Endometrium (tissue), 2 donors: ENCODE measurements around the gene HDHD5.

Source experiments
- FAIRE-seq: peaks from 2 replicates; lab custom pipeline; 2012; peaks lifted over from hg19 to GRCh38; lab: Jason Lieb, UNC
- donor health status: control.
- donor health status: control.

The HDHD5 gene

DNA sequence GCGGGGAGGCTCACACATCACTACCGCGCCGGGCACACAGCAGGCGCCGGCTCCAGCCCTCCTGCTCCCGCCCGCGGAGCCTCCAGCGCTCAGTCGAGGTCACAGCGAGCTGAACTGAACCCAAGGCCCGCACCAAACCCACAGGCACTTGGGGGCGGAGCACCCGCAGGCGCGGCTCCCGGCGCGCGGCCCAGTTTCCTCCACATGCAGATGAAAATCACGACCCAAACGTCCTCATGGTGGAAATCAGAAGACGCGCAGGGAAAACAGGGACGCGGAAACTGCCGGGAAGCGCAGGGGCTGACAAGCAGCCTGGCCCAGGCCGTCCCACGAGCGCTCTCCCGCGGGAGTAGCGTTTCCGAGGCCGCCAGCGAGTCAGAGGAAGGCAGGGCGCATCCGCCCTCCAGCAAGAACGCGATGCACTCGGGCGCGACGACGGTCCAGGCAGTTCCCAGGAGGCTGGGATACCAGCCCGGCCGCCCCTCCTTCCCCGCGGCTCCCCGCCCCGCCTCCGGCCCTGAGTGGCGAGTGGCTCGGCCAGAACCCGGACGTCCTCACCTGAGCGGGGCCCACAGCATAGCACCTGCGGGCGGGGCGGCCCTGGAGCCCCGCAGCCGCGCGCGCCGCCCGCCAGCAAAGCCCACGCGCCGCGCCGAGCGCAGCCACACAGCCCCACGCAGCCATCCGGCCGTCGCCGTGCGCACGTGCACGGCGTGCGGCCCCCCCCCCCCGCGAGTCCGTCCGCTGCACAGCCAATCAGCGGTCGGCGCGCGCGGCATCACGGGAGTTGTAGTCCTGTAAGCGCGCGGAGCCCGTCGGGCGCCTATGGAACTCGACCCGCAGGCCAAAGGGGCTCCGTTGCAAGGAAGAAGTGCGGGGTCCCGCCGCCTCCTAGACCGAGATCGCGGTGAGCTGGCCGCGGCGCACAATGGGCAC, at the start of gene HDHD5:
TSS of gene HDHD5 (minus strand) at position 710 of the 936 bp plus-strand sequence. CDS start at position 684, 26 bp downstream.
- no peak for FAIRE-seq

GRCh38 chr22:17205432-17205831, 46.4 kb upstream of the HDHD5 start:
- FAIRE-seq: no peak

DNA sequence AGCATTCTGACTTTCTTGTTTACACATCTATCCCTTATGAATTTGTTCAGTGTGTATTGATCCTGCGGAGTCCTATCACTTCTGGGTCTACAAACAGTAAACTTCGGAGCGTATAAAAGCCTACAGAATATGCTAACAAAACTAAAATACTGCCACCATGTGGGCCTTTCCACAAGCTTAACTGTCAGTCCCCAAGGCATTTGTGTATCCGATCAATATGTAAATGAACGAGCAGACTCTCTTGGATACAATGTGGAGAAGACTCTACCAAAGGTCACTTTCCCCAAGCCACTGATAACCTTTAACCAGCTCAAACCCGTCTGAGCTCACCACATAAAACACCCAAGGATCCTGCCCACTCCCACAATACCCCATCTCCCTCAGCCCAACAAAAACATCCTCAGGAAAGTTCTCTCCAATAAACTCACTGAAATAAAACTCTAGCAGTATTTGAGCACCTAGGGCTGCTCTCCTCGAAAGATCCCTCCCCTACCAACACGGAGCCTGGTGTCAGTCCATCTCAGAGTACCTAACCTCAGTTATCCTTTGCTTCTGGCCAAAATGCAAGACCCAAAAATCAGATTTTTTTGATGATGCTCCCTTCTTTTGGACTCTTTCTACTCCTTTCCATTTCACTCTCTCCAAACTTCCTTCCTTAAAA, 42.3 kb upstream of the HDHD5 start:
- no peak for FAIRE-seq

DNA sequence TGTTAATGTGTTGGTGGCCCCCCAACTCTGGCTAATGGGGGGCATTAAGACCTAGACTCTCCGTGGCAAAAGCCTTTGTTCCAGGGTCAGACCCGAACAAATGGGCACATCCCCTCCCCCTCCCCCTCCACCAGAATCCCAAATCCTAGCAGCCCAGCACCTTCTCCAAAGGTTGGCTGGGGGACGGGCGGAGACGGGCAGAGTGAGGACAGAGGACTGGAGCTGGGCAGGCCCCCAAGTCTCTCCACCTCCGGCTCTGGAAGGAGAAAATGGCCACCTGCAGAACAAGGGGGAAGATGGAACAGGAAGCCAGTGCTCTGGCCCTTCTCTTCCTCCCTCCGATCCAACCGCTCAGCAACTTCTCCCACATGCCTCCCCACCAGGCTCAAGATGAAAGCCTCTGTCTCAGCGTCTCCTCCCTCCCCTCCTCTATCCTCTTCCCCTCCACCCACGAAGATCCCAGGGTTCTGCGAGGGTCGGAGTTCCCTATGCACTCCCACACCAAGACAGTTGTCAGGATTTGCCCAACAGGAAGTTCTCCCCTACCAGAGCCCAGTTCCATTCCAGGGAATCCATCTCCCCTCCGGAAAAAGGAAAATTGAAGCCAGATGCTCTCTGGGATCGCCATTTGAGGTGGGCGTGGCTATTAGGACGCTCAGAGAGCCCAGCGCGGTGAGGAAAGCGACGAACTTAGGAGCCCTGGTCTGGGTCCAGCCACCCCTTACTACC, 40.1 kb upstream of the HDHD5 start:
- FAIRE-seq: peak; percentile 82

DNA sequence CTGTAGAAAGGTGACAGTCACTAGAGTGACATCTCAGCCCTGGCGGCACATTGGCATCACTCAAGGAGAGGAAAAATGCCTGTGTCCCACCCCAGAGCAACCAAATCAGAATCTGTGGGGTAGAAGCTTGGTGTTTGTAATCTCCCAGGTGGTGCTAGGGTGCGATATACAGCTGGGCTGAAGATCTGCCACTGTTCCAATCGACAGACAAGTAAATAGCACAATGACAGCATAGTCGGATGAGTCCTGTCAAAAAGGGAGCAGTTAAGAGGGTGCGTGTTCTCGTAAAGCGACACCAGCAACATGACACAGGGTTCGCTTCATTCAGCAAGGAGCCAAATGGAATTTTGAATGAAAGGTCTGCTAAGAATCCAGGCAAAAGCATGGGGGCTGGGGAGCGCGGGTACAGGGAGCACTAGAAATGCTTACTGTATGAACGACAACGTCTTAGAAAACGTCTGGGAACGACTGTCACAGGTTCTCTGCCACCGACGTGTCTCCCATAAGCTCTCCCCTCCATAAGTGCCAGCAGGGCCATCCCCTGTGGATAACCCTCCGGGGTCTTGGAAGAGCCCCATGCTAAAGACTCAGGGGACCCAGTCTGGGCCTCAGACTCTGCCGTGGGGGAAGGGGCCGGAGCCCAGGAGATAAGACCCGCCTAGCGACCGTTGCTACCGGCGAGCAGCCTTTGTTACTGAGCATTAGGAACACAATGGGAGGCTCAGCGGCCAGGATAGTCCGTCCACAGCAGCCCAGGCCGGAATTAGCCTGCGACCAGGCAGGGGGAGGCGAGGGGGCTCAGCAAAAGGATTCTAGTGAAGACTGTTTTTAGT, 39.3 kb upstream of the HDHD5 start:
- no peak for FAIRE-seq

DNA sequence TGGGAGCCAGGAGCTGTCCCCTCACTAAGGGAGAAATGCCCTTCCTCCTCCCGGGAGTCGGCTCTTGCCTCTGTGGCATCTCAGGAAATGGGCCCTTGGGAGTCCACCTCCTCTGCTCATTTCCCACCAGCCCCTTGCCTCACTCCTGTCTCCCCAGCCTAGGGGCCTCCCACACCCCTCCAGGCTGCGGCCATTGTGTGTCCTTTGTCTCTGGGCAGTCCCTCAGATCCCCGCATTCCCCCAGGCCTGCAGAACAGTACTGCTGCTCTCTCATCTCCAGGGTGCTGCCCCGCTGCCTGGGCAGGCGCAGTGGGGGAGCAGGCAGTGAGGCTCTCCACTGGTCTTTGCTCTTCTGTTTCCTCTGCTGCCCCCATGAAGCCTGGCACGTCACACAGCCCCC, 35.1 kb upstream of the HDHD5 start:
- no peak for FAIRE-seq

DNA sequence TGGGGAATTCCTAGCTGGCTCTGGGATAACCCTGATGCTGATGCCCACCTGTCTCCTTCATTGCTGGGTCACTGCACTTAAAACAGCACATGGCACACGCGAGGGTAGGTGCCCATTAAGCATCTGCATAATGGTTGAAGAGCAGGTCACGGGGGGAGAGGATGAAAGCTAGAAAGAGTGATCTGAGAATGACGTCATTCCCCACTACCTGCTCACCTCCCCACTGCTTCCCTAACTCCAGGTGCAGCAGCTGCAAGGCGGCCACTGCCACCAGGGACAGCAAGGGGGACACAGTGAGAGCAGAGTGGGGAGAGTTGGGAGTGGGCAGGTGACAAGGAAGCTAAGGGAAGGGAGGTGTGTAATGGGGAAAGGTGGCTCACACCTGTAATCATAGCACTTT, 33.1 kb upstream of the HDHD5 start:
- no peak for FAIRE-seq

- FAIRE-seq: no peak
Measured at GRCh38 chr22:17191163-17191784, 32.2 kb upstream of the HDHD5 start.

DNA sequence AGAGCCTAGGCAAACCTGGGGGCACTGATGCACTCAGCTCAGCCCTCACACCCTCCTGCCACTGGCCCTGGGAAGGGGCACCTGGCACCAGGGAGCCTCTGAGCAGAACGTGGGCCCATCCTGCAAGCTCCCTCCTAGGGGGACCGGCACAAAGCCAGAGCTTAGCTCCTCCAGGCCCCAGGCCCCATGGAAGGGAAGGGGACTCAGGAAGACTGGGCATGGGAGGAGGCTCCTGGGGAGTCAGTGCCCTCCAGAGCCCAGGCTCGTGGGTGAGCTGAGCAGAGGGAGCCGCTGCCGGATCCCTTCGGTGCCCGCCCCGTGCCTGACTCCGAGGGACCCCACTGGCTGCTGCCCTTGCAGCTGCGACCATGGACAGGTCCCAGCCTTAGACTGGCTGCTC, 31.6 kb upstream of the HDHD5 start:
- no peak for FAIRE-seq

DNA sequence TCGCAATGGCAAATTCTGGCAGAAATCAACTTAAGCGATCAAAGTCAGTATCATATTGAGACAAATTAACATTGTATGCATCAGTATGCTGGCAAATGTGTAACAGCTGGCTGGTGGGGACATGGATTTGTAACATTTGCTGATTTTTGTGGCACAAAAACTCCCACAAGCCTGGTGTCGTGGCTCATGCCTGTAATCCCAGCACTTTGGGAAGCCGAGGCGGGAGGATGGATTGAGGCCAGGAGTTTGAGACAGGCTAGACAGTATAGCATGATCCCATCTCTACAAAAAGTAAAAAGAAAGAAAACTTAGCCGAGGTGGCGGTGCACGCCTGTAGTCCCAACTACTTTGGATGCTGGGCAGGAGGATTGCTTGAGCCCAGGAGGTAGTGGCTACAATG, 17.6 kb upstream of the HDHD5 start:
- FAIRE-seq: no peak

DNA sequence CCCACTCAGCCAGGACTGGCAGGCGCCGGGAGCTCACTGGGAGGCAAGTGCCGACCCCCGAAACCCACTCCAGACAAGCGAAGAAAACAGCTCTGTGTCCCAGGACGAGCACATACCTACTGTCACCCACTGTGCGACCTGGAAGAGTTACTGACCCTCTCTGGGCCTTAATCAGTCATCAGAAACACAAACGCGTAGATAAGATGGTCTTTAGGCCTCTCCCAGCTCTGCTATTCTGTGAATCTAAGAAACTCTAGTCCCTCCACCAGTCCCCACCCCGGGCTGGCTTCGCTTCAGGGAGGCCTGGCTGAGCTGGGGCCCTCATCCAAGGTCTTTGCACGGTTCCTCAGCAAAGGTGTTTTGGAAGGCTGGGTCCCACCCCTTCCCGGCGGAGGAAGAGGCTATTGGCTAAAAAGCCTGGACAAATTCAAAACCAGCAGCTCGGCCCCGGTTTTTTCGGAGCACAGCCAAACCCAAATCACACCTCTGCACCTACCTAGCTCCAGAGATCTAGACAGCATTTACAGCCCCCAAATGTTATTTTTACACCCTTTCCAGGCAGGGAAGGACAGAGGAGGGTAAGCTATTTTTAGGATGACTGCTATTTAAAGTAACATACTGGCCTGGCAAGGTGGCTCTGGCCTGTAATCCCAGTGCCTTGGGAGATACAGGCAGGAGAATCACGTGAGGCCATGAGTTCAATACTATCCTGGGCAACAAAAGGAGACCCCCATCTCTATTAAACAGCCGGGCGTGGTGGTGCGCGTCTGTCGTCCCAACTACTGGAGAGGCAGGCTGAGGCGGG, 13.2 kb upstream of the HDHD5 start:
- no peak for FAIRE-seq

- no peak for FAIRE-seq
Measured at GRCh38 chr22:17171153-17172028, 12.3 kb upstream of the HDHD5 start.

DNA sequence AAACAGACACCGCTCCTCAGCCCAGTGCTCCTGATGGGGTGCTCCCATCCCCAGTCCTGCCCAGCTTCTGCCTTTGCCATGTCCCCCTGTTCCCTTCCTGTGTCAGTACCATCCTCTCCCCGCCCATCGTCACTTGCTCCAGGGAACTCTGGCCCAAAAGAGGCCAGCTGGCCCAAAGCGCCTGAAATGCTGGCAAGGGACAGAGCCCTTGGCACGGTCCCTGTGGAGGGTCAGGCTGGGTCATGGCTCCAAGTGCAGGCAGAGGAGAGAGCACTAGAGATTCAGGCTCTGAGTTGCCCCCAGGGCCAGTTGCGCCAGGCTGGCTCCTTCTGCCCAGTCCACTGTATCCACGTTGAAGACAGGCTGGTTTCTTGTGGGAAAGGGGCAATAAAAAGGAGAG, 8.4 kb upstream of the HDHD5 start:
- FAIRE-seq: no peak

DNA sequence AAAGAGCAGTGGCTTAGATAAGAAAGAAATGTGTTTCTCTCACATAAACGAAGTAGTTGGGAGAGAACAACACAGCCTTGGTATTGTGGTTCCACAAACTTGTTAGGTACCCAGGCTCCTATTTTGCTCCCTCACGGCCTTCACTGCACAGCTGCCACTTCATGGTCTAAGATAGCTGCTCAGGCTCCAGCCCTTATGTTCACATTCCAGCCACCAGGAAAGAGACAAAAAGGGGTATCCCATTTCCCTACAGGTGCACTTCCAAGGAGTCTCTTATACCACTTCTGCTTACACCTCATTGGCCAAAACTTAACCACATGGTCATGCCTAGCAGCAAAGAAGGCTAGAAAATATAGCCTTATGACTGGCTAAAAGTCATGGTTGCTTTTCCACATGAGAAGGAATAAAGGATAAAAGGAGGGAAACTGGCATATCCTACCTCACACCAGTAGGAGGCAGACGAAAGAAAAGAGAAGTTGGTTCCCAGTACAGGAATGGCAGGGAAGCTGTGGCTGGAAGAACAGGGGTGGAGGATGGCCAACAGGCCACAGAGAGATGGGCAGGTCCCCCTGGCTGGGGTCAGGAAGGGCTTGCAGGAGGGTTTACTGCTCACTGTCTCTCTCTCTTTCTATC, 5.4 kb upstream of the HDHD5 start:
- FAIRE-seq: no peak

DNA sequence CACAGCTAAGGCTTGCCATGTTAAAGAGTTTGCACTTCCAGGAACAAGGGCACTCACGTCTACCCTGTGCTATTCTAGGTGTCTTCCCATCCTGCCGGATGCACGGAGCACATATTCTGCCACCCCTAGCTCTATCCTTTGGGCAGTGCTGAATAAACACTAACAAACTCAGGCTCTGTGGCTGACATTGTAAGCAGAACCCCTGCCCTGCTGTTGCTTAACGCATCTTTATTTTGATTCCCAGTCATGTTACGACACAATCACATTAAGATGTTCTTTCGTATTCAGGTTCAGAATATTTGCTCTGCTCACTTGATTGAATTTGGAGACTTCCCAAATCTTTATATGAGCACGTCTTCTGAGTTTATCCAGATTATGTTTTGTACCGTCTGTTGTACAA, 3.7 kb upstream of the HDHD5 start:
- FAIRE-seq: no peak

- FAIRE-seq: no peak
Measured at GRCh38 chr22:17161991-17162390, 2.9 kb upstream of the HDHD5 start.

DNA sequence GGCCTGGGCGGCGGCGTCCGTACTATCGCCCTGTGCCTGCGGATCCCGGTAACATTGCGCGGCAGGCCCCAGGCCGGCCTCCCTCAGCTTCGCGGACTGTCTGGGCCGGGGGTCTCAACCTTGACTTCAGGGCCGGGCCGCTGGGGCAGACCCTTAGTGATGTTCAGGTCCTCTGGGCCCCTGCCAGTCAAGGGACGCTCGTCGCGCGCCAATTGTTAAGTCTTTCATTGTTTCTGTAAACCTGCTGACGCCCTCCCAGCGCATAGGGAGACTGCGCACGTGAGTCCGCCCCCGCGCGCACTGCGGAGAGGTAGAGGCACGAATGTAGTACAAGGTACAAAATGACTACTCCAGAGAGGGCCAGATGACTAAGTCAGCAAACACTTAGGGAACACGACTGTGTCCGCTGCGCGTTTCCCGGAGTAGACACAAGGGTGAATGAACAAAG, 451 bp upstream of the HDHD5 start:
- no peak for FAIRE-seq

GRCh38 chr22:17158176-17158567, 905 bp downstream of the HDHD5 start:
- no peak for FAIRE-seq

DNA sequence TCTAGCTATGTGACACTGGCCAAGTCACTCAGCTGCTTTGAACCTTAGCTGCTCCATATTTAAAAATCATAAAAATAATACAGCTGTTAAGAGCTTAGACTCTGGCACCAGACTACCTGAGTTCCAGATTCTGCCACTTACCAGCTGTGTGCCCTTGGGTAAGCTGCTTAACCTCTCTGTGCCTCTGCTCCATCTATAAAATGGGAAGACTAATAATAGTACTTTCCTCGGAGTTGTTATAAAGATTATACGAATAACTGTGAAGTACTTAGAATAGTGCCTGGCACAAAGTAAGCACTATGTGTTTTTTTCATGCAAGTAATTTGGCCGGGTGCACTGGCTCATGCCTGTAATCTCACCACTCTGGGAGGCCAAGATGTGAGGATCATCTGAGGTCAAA, 1.4 kb downstream of the HDHD5 start:
- FAIRE-seq: no peak
